Measurements from ENCODE around the gene SMKR1. TPM values are rescaled to one million over a fixed set of nuclear protein-coding genes. Genes with fewer than 3 reads are reported as not detected.

The SMKR1 gene
- total and polyA plus RNA-seq, 2 experiments from 2014 or later = 2.1 TPM; not detected in 1

DNA sequence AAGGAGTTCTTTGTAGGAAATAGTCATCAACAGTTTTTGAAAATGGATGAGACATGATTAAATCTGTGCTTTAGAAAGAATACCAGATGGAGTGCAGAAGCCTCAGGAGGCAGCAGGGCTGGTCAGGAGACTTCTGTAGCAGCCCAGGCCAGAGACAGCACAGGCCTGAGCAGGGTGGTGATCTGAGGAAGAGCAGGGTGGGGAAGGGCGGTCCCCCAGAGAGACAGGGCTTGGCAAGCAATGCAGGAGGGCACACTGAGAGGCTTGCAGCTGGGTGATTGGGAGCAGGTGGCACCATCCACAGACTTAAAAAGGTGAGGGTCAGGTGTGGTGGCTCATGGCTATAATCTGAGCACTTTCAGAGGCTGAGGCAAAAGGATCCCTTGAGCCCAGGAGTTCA is 4.3 kb upstream of the SMKR1 start (continued):
- TF ChIP-seq, protein P1, sequence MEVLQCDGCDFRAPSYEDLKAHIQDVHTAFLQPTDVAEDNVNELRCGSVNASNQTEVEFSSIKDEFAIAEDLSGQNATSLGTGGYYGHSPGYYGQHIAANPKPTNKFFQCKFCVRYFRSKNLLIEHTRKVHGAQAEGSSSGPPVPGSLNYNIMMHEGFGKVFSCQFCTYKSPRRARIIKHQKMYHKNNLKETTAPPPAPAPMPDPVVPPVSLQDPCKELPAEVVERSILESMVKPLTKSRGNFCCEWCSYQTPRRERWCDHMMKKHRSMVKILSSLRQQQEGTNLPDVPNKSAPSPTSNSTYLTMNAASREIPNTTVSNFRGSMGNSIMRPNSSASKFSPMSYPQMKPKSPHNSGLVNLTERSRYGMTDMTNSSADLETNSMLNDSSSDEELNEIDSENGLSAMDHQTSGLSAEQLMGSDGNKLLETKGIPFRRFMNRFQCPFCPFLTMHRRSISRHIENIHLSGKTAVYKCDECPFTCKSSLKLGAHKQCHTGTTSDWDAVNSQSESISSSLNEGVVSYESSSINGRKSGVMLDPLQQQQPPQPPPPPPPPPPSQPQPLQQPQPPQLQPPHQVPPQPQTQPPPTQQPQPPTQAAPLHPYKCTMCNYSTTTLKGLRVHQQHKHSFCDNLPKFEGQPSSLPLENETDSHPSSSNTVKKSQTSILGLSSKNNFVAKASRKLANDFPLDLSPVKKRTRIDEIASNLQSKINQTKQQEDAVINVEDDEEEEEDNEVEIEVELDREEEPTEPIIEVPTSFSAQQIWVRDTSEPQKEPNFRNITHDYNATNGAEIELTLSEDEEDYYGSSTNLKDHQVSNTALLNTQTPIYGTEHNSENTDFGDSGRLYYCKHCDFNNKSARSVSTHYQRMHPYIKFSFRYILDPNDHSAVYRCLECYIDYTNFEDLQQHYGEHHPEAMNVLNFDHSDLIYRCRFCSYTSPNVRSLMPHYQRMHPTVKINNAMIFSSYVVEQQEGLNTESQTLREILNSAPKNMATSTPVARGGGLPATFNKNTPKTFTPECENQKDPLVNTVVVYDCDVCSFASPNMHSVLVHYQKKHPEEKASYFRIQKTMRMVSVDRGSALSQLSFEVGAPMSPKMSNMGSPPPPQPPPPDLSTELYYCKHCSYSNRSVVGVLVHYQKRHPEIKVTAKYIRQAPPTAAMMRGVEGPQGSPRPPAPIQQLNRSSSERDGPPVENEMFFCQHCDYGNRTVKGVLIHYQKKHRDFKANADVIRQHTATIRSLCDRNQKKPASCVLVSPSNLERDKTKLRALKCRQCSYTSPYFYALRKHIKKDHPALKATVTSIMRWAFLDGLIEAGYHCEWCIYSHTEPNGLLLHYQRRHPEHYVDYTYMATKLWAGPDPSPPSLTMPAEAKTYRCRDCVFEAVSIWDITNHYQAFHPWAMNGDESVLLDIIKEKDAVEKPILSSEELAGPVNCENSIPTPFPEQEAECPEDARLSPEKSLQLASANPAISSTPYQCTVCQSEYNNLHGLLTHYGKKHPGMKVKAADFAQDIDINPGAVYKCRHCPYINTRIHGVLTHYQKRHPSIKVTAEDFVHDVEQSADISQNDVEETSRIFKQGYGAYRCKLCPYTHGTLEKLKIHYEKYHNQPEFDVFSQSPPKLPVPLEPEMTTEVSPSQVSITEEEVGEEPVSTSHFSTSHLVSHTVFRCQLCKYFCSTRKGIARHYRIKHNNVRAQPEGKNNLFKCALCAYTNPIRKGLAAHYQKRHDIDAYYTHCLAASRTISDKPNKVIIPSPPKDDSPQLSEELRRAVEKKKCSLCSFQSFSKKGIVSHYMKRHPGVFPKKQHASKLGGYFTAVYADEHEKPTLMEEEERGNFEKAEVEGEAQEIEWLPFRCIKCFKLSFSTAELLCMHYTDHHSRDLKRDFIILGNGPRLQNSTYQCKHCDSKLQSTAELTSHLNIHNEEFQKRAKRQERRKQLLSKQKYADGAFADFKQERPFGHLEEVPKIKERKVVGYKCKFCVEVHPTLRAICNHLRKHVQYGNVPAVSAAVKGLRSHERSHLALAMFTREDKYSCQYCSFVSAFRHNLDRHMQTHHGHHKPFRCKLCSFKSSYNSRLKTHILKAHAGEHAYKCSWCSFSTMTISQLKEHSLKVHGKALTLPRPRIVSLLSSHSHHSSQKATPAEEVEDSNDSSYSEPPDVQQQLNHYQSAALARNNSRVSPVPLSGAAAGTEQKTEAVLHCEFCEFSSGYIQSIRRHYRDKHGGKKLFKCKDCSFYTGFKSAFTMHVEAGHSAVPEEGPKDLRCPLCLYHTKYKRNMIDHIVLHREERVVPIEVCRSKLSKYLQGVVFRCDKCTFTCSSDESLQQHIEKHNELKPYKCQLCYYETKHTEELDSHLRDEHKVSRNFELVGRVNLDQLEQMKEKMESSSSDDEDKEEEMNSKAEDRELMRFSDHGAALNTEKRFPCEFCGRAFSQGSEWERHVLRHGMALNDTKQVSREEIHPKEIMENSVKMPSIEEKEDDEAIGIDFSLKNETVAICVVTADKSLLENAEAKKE (CRISPR knock-in tag; IDR thresholded peaks at IDR 0.05) = no peak
- TF ChIP-seq POLR2AphosphoS5 (IDR thresholded peaks at IDR 0.05; ENCODE audit: low read depth) = no peak
- TF ChIP-seq EZH2phosphoT487 (IDR thresholded peaks at IDR 0.05; ENCODE audit: unreplicated experiment) = no peak
- no peak for TF ChIP-seq CREB1 (CRISPR knock-in tag; IDR thresholded peaks at IDR 0.05; ENCODE audit: low read depth)

DNA sequence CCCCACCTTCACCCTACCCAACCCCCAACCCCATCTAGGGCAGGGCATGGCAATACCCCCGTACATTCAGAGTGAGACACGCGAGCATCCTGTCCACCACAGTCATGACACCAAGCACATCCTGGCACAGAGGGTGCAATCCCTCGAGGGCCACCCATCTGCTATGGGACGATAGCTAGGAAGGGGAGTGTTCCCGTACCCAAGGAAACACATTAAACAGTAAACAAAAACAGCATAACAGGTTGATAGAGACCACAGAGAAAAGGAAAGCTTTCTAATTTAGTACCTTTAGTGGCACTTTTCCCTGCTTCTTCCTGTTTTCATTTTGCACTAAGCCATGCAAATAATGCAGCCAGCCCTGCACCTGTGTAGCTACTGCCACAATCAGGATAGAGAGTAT is 2.3 kb upstream of the SMKR1 start:
- Mint-ChIP-seq H3K4me1 (peaks cover 4% of the 10 kb centered on the region), H3K27ac (no peak overlapping the region), H3K9me3 (no peaks in the 10 kb centered on the region; the same call in 1 of the 3 replicates), H3K36me3 (ENCODE audit: low read depth) (no peaks in the 10 kb centered on the region; the same call in 2 of the 3 replicates), H3K4me3 (no peak overlapping the region), H3K27me3 (ENCODE audit: insufficient read depth, low read depth, poor library complexity) (peaks cover 32% of the 10 kb centered on the region)
- ATAC-seq (no peak), DNase-seq (ENCODE audit: low spot score) (no peak)
- Histone ChIP-seq H3K79me2 (replicated peaks; ENCODE audit: insufficient read depth) (no peaks in the 10 kb centered on the region), H3K4me2 (no peak overlapping the region), H3K27me3 (ENCODE audit: insufficient read depth) (peaks cover 36% of the 10 kb centered on the region), H3F3A (replicated peaks; ENCODE audit: low read depth) (peaks cover 15% of the 10 kb centered on the region; the same call in 1 of the 2 replicates), H3K36me3 (ENCODE audit: insufficient read depth) (no peaks in the 10 kb centered on the region), H4K20me1 (replicated peaks; ENCODE audit: insufficient read depth) (no peaks in the 10 kb centered on the region), H3K4me1 (ENCODE audit: insufficient read depth) (peaks cover 9% of the 10 kb centered on the region), H3K4me3 (no peak overlapping the region), H2AFZ (no peak overlapping the region), H3K9me2 (ENCODE audit: insufficient read depth) (no peaks in the 10 kb centered on the region), H3K27ac (ENCODE audit: low read depth) (no peak overlapping the region)
- TF ChIP-seq NANOG (IDR thresholded peaks at IDR 0.05; ENCODE audit: borderline replicate concordance) = no peak
- TF ChIP-seq, protein P1 (CRISPR knock-in tag; IDR thresholded peaks at IDR 0.05) = no peak
- TF ChIP-seq CREB1 (CRISPR knock-in tag; IDR thresholded peaks at IDR 0.05; ENCODE audit: low read depth) = no peak
- no peak for TF ChIP-seq ZNF114 (CRISPR knock-in tag; IDR thresholded peaks at IDR 0.05)
- no peak for TF ChIP-seq ZNF331 (CRISPR knock-in tag; IDR thresholded peaks at IDR 0.05; ENCODE audit: low read depth)
- TF ChIP-seq STAT1 (IDR thresholded peaks at IDR 0.05; ENCODE audit: unreplicated experiment) = no peak
